Panc1 (cell line): ENCODE results near the gene PKIB. TPM values are rescaled to one million over a fixed set of nuclear protein-coding genes. Genes with fewer than 3 reads are reported as not detected.

Experiments
- ATAC-seq: fragments of 200-7000 bp; cut with Tn5 transposase; 2 replicates; pipeline ENCODE4 v1.9.1; 2020; ENCODE audit warnings: mild to moderate bottlenecking, moderate library complexity
- BruUV-seq: library from RNA; stranded (reverse); fragments of 400-500 nt; replicated peaks from 2 replicates; lab custom pipeline; 2021; lab: Mats Ljungman, UMichigan
- CTCF ChIA-PET: fragments of 300-600 bp; sonication (Branson Sonifier 250); formaldehyde crosslinking; loops from one replicate; lab custom pipeline; 2022; ENCODE audit warnings: antibody characterized with exemption; lab: Charles Lee
- POLR2A ChIA-PET: fragments of 300-600 bp; sonication (Branson Sonifier 250); formaldehyde crosslinking; loops from one replicate; lab custom pipeline; 2022; ENCODE audit warnings: antibody characterized with exemption; lab: Charles Lee
- DNase-seq: peaks from one replicate; pipeline ENCODE4 v3.0.0-alpha.2; 2010; ENCODE audit warnings: low read depth, low spot score
- H3K27ac ChIP-seq: 2 replicates; pipeline ENCODE4 v1.5.1; 2011; ENCODE audit warnings: mild to moderate bottlenecking, low read length, inconsistent platforms
- H3K27me3 ChIP-seq: fragments of 200-500 bp; sonication (Bioruptor generic); 2 replicates; pipeline ENCODE4 v1.6.0; 2014; ENCODE audit warnings: low read length, inconsistent platforms; ENCODE audit not compliant: control insufficient read depth, insufficient read depth
- H3K36me3 ChIP-seq: fragments of 200-500 bp; sonication (Bioruptor generic); 2 replicates; pipeline ENCODE4 v1.5.1; 2014; ENCODE audit warnings: inconsistent platforms, mild to moderate bottlenecking, low read length, moderate library complexity; ENCODE audit not compliant: control insufficient read depth, insufficient read depth
- H3K4me1 ChIP-seq: 2 replicates; pipeline ENCODE4 v1.5.1; 2011; ENCODE audit warnings: inconsistent platforms, mild to moderate bottlenecking, low read length, moderate library complexity; ENCODE audit not compliant: control insufficient read depth, insufficient read depth
- H3K4me3 ChIP-seq, 2 experiments: 2 replicates each; pipeline ENCODE4 v1.5.1; 2011 to 2012; ENCODE audit warnings: low read depth in 2 of 2, low read length in 2 of 2, mild to moderate bottlenecking in 2 of 2, inconsistent platforms in 1 of 2, moderate library complexity in 1 of 2
- H3K9me3 ChIP-seq: fragments of 200-500 bp; sonication (Bioruptor generic); 2 replicates; pipeline ENCODE4 v1.5.1; 2014; ENCODE audit warnings: low read depth, mild to moderate bottlenecking, inconsistent platforms, low read length, moderate library complexity; ENCODE audit not compliant: control insufficient read depth, insufficient read depth
- CTCF ChIP-seq: fragments of 450-650 bp; IDR thresholded peaks from 2 replicates; pipeline ENCODE4 v1.5.1; 2017; ENCODE audit warnings: mild to moderate bottlenecking
- POLR2AphosphoS5 ChIP-seq: IDR thresholded peaks from 2 replicates; pipeline ENCODE4 v1.6.1; 2012; ENCODE audit warnings: mild to moderate bottlenecking, low read depth, low read length, moderate library complexity
- REST ChIP-seq, 2 experiments: IDR thresholded peaks; 2 replicates each; pipeline ENCODE4 v1.6.1; 2011 to 2012; ENCODE audit warnings: low read depth in 2 of 2, control low read depth in 1 of 2, low read length in 1 of 2, mild to moderate bottlenecking in 1 of 2, moderate library complexity in 1 of 2; ENCODE audit not compliant: insufficient read depth in 1 of 2
- SIN3A ChIP-seq: IDR thresholded peaks from 2 replicates; pipeline ENCODE4 v1.6.1; 2012; ENCODE audit warnings: low read depth, mild to moderate bottlenecking, low read length, moderate library complexity, borderline replicate concordance; ENCODE audit not compliant: insufficient read depth
- TCF7L2 ChIP-seq: IDR thresholded peaks from 2 replicates; pipeline ENCODE4 v1.6.1; 2011; ENCODE audit warnings: mild to moderate bottlenecking, low read depth, low read length, inconsistent platforms
- in situ Hi-C: cut with HindIII; loops from 2 replicates; pipeline ENCODE4 v1.10.0; 2016; ENCODE audit warnings: low sequenced_read_pairs, low pct_unique_long_range_greater_than_20kb
- intact Hi-C: fragments of 100-400 bp; cut with micrococcal nuclease; formaldehyde crosslinking; loops from one replicate; pipeline ENCODE4 v1.10.0; 2022; ENCODE audit not compliant: unreplicated experiment
- total RNA-seq: library from RNA; stranded (reverse); gene quantifications from one replicate; pipeline ENCODE4 v1.2.1, GENCODE V29; 2021; ENCODE audit not compliant: unreplicated experiment

The PKIB gene
- total RNA-seq, 1 experiment from 2014 or later, result 1.1 TPM

GRCh38 chr6:122694602-122695001 is 84.4 kb downstream of the PKIB start:
- no peak for DNase-seq
- H3K27ac ChIP-seq, result no peak overlapping the region
- H3K9me3 ChIP-seq, result no peaks in the 10 kb centered on the region
- TF ChIP-seq SIN3A (no peak), TCF7L2 (no peak), CTCF (no peak), POLR2AphosphoS5 (no peak), REST (IDR thresholded peaks at IDR 0.05; ENCODE audit: insufficient read depth in 1 of 2, low read depth in 2 of 2, low read length in 1 of 2) (no peak)
- in situ Hi-C loops, result no loop called here
- ATAC-seq, result no peak
- ChIA-PET CTCF (no interaction called here), POLR2A (no interaction called here)
- no peaks in the 10 kb centered on the region for H3K4me1 ChIP-seq
- no peaks in the 10 kb centered on the region for H3K27me3 ChIP-seq
- H3K4me3 ChIP-seq, result no peak overlapping the region
- BruUV-seq, result no TSS peak
- intact Hi-C loops, result no loop called here
- no peaks in the 10 kb centered on the region for H3K36me3 ChIP-seq

- ChIA-PET CTCF (no interaction called here), POLR2A (no interaction called here)
- H3K36me3 ChIP-seq, result no peaks in the 10 kb centered on the region
- no peak overlapping the region for H3K4me3 ChIP-seq
- DNase-seq (no peak), ATAC-seq (no peak)
- no peaks in the 10 kb centered on the region for H3K4me1 ChIP-seq
- no peaks in the 10 kb centered on the region for H3K9me3 ChIP-seq
- in situ Hi-C loops, result no loop called here
- intact Hi-C loops, result no loop called here
- BruUV-seq, result no TSS peak
- no peaks in the 10 kb centered on the region for H3K27me3 ChIP-seq
- H3K27ac ChIP-seq, result no peak overlapping the region
- TF ChIP-seq REST (IDR thresholded peaks at IDR 0.05; ENCODE audit: insufficient read depth in 1 of 2, low read depth in 2 of 2, low read length in 1 of 2), result no peak
- TF ChIP-seq TCF7L2, result no peak
- TF ChIP-seq CTCF, result no peak
- TF ChIP-seq POLR2AphosphoS5, result no peak
- no peak for TF ChIP-seq SIN3A
Observed at GRCh38 chr6:122695188-122695587, 85.0 kb downstream of the PKIB start.
